ENCODE data around the gene NOL4L.

DNA sequence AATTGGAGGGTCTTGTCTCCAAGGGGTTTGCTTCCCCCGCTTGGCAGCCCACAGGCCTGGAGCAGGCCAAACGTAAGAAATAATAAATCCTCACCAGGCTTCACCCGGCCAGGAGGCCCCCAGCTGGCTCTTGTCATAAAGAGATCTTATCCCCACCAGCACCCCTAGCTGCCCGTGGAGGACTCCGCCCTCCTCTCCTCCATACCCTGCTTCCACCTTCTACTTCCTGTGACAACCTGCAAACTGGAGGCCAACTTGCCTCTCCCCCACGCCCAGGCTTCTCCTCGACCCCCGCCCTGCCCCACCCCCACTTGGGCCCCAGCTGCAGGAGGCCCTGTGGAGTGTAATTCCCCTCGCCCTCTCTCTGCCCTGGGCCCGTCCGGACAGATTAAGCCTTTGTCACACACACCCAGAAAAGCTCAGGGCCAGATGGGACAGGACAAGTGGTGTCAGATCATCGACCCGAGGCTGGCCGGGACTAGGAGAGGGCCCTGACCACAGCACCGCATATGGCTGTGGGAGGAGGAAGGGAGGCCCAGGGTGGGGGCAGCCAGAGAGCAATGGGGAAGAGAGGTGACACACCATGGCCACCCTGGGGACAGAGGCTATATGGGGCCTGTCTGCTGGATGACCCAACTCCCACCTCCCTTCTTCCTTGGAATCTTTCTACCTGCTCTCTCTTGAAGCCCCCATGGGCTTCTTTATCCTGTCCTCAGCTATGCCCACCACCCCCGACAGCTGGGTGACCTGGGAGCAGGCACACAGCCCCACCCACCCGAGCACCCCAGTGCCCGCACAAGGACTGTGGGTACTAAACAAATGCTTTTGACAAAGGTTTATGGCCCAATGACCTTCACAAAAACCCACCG lies 3.9 kb downstream of the NOL4L start:
- TF ChIP-seq, protein P1, sequence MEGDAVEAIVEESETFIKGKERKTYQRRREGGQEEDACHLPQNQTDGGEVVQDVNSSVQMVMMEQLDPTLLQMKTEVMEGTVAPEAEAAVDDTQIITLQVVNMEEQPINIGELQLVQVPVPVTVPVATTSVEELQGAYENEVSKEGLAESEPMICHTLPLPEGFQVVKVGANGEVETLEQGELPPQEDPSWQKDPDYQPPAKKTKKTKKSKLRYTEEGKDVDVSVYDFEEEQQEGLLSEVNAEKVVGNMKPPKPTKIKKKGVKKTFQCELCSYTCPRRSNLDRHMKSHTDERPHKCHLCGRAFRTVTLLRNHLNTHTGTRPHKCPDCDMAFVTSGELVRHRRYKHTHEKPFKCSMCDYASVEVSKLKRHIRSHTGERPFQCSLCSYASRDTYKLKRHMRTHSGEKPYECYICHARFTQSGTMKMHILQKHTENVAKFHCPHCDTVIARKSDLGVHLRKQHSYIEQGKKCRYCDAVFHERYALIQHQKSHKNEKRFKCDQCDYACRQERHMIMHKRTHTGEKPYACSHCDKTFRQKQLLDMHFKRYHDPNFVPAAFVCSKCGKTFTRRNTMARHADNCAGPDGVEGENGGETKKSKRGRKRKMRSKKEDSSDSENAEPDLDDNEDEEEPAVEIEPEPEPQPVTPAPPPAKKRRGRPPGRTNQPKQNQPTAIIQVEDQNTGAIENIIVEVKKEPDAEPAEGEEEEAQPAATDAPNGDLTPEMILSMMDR (conservative IDR thresholded peaks at IDR 0.05; ENCODE audit: low read depth in 2 of 2), result no peak
- TF ChIP-seq EZH2 (IDR thresholded peaks at IDR 0.05; ENCODE audit: low read depth, unreplicated experiment) (no peak), POLR2AphosphoS5 (IDR thresholded peaks at IDR 0.05; ENCODE audit: low read depth) (no peak), JUNB (IDR thresholded peaks at IDR 0.05; ENCODE audit: unreplicated experiment) (no peak), CREB1 (CRISPR knock-in tag; IDR thresholded peaks at IDR 0.05; ENCODE audit: low read depth) (no peak), EZH2phosphoT487 (IDR thresholded peaks at IDR 0.05; ENCODE audit: unreplicated experiment) (no peak), ZNF331 (CRISPR knock-in tag; IDR thresholded peaks at IDR 0.05; ENCODE audit: low read depth) (no peak), STAT1 (IDR thresholded peaks at IDR 0.05; ENCODE audit: unreplicated experiment) (no peak)
- TF ChIP-seq, protein P2, sequence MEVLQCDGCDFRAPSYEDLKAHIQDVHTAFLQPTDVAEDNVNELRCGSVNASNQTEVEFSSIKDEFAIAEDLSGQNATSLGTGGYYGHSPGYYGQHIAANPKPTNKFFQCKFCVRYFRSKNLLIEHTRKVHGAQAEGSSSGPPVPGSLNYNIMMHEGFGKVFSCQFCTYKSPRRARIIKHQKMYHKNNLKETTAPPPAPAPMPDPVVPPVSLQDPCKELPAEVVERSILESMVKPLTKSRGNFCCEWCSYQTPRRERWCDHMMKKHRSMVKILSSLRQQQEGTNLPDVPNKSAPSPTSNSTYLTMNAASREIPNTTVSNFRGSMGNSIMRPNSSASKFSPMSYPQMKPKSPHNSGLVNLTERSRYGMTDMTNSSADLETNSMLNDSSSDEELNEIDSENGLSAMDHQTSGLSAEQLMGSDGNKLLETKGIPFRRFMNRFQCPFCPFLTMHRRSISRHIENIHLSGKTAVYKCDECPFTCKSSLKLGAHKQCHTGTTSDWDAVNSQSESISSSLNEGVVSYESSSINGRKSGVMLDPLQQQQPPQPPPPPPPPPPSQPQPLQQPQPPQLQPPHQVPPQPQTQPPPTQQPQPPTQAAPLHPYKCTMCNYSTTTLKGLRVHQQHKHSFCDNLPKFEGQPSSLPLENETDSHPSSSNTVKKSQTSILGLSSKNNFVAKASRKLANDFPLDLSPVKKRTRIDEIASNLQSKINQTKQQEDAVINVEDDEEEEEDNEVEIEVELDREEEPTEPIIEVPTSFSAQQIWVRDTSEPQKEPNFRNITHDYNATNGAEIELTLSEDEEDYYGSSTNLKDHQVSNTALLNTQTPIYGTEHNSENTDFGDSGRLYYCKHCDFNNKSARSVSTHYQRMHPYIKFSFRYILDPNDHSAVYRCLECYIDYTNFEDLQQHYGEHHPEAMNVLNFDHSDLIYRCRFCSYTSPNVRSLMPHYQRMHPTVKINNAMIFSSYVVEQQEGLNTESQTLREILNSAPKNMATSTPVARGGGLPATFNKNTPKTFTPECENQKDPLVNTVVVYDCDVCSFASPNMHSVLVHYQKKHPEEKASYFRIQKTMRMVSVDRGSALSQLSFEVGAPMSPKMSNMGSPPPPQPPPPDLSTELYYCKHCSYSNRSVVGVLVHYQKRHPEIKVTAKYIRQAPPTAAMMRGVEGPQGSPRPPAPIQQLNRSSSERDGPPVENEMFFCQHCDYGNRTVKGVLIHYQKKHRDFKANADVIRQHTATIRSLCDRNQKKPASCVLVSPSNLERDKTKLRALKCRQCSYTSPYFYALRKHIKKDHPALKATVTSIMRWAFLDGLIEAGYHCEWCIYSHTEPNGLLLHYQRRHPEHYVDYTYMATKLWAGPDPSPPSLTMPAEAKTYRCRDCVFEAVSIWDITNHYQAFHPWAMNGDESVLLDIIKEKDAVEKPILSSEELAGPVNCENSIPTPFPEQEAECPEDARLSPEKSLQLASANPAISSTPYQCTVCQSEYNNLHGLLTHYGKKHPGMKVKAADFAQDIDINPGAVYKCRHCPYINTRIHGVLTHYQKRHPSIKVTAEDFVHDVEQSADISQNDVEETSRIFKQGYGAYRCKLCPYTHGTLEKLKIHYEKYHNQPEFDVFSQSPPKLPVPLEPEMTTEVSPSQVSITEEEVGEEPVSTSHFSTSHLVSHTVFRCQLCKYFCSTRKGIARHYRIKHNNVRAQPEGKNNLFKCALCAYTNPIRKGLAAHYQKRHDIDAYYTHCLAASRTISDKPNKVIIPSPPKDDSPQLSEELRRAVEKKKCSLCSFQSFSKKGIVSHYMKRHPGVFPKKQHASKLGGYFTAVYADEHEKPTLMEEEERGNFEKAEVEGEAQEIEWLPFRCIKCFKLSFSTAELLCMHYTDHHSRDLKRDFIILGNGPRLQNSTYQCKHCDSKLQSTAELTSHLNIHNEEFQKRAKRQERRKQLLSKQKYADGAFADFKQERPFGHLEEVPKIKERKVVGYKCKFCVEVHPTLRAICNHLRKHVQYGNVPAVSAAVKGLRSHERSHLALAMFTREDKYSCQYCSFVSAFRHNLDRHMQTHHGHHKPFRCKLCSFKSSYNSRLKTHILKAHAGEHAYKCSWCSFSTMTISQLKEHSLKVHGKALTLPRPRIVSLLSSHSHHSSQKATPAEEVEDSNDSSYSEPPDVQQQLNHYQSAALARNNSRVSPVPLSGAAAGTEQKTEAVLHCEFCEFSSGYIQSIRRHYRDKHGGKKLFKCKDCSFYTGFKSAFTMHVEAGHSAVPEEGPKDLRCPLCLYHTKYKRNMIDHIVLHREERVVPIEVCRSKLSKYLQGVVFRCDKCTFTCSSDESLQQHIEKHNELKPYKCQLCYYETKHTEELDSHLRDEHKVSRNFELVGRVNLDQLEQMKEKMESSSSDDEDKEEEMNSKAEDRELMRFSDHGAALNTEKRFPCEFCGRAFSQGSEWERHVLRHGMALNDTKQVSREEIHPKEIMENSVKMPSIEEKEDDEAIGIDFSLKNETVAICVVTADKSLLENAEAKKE (CRISPR knock-in tag; IDR thresholded peaks at IDR 0.05), result no peak
- TF ChIP-seq, protein P3, sequence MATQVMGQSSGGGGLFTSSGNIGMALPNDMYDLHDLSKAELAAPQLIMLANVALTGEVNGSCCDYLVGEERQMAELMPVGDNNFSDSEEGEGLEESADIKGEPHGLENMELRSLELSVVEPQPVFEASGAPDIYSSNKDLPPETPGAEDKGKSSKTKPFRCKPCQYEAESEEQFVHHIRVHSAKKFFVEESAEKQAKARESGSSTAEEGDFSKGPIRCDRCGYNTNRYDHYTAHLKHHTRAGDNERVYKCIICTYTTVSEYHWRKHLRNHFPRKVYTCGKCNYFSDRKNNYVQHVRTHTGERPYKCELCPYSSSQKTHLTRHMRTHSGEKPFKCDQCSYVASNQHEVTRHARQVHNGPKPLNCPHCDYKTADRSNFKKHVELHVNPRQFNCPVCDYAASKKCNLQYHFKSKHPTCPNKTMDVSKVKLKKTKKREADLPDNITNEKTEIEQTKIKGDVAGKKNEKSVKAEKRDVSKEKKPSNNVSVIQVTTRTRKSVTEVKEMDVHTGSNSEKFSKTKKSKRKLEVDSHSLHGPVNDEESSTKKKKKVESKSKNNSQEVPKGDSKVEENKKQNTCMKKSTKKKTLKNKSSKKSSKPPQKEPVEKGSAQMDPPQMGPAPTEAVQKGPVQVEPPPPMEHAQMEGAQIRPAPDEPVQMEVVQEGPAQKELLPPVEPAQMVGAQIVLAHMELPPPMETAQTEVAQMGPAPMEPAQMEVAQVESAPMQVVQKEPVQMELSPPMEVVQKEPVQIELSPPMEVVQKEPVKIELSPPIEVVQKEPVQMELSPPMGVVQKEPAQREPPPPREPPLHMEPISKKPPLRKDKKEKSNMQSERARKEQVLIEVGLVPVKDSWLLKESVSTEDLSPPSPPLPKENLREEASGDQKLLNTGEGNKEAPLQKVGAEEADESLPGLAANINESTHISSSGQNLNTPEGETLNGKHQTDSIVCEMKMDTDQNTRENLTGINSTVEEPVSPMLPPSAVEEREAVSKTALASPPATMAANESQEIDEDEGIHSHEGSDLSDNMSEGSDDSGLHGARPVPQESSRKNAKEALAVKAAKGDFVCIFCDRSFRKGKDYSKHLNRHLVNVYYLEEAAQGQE (IDR thresholded peaks at IDR 0.05; ENCODE audit: unreplicated experiment), result no peak

Measured in GM23338 (cell line).